Kidney (tissue), 14 donors: Measurements from ENCODE around the gene SLC9A6. TPM values are rescaled to one million over a fixed set of nuclear protein-coding genes. Genes with fewer than 3 reads are reported as not detected.

Experiments
- DNase-seq, 5 donors: peaks; one replicate each; pipeline ENCODE4 v3.0.0-alpha.2; 2013 to 2020
- FAIRE-seq: peaks from 2 replicates; lab custom pipeline; 2012; peaks lifted over from hg19 to GRCh38; lab: Jason Lieb, UNC
- H3K27ac ChIP-seq, 2 donors: one replicate each; pipeline ENCODE4 v1.7.0; 2013; ENCODE audit warnings: low read depth in 2 of 2, low read length in 2 of 2, inconsistent platforms in 1 of 2
- H3K27me3 ChIP-seq: one replicate; pipeline ENCODE4 v1.7.1; 2013; ENCODE audit warnings: low read length, inconsistent platforms; ENCODE audit not compliant: control insufficient read depth, insufficient read depth
- H3K36me3 ChIP-seq, 3 donors: one replicate each; pipeline versions ENCODE4 v1.7.0 to v1.7.1; 2013; ENCODE audit warnings: low read length in 3 of 3, control low read depth in 1 of 3, inconsistent platforms in 1 of 3; ENCODE audit not compliant: insufficient read depth in 3 of 3, control insufficient read depth in 2 of 3
- H3K4me1 ChIP-seq, 3 donors: one replicate each; pipeline versions ENCODE4 v1.7.0 to v1.7.1; 2013; ENCODE audit warnings: low read length in 3 of 3, inconsistent platforms in 1 of 3, low read depth in 1 of 3; ENCODE audit not compliant: control insufficient read depth in 2 of 3, insufficient read depth in 2 of 3
- H3K4me3 ChIP-seq, 3 donors: one replicate each; pipeline versions ENCODE4 v1.7.0 to v1.8.1; 2013; ENCODE audit warnings: low read length in 3 of 3, control low read depth in 1 of 3, inconsistent platforms in 1 of 3
- H3K9ac ChIP-seq, 3 donors: one replicate each; pipeline versions ENCODE4 v1.7.0 to v1.7.1; 2013; ENCODE audit warnings: low read length in 3 of 3, control low read depth in 1 of 3, inconsistent platforms in 1 of 3
- H3K9me3 ChIP-seq, 3 donors: one replicate each; pipeline versions ENCODE4 v1.7.0 to v1.7.1; 2013; ENCODE audit warnings: low read length in 3 of 3, control low read depth in 1 of 3, inconsistent platforms in 1 of 3; ENCODE audit not compliant: control insufficient read depth in 2 of 3, insufficient read depth in 1 of 3
- intact Hi-C: fragments of 100-400 bp; cut with DNase I; formaldehyde crosslinking; loops from one replicate; pipeline ENCODE4 v1.11.1; 2022
- polyA plus RNA-seq: library from polyadenylated mRNA; stranded (reverse); fragments of 350-450 nt; fragmentation: Illumina TruSeq; extraction: RNeasy Lipid Tissue Mini Kit (QIAGEN cat#74804); gene quantifications from one replicate; pipeline ENCODE4 v1.2.3, GENCODE V29; 2014; ENCODE audit warnings: low read depth, low replicate concordance; ENCODE audit not compliant: insufficient read depth
- total RNA-seq: library from RNA; stranded (reverse); fragmentation: NEBNext Ultra II Directional; extraction: Animal tissue kit (Norgen Biotek cat#: 25700); gene quantifications from one replicate; pipeline ENCODE4 v1.2.1, GENCODE V29; 2021
- TF ChIP-seq, protein P1 (sequence below): IDR thresholded peaks from 3 replicates; pipeline ENCODE4 v1.5.1; 2012; ENCODE audit warnings: mild to moderate bottlenecking, moderate library complexity, borderline replicate concordance; ENCODE audit not compliant: insufficient read depth; ENCODE audit errors: extremely low read depth
- donor health status: control.
- donor health status: control.
- donor health status: control.
- donor health status: control.
- donor health status: control.
- donor health status: DM: yes; HTN: yes; CAD: no.
- donor health status: Normal renal cell carcinoma (clear cell type).

SLC9A6 gene
- total and polyA plus RNA-seq, 2 donors from 2014 or later: 7.2 to 14.1 TPM

DNA sequence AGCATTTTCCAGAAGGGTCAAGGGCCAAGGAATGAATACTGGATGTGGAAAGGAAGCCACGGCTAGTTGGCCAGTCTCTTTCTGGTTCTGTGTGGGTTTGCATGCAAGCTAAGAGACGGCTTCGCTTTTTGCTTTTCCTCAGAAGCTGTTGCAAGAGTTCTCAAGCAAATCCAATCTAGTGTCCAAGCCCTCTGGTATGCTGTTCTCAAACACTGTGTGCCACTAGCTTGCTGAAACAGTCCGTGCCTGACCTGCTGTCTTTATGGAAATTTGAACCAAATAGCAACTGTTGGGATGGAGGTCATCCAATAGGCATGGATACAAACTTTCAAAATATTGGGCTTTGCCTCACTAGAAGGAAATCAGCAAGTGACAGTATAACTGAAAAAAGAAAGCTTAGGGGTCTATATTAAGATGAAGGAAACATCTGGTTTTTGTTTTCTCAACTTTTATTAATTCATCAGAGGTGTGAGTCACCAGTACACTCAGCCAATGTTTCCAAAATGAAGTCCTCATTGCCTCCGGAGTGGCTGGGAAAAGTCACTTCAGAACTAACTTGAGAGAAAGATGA, 70.5 kb downstream of the SLC9A6 start:
- TF ChIP-seq, protein P1, sequence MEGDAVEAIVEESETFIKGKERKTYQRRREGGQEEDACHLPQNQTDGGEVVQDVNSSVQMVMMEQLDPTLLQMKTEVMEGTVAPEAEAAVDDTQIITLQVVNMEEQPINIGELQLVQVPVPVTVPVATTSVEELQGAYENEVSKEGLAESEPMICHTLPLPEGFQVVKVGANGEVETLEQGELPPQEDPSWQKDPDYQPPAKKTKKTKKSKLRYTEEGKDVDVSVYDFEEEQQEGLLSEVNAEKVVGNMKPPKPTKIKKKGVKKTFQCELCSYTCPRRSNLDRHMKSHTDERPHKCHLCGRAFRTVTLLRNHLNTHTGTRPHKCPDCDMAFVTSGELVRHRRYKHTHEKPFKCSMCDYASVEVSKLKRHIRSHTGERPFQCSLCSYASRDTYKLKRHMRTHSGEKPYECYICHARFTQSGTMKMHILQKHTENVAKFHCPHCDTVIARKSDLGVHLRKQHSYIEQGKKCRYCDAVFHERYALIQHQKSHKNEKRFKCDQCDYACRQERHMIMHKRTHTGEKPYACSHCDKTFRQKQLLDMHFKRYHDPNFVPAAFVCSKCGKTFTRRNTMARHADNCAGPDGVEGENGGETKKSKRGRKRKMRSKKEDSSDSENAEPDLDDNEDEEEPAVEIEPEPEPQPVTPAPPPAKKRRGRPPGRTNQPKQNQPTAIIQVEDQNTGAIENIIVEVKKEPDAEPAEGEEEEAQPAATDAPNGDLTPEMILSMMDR: no peak
- H3K27me3 ChIP-seq: no peaks in the 10 kb centered on the region
- no peak overlapping the region for H3K9ac ChIP-seq
- no peak for DNase-seq
- FAIRE-seq: no peak
- intact Hi-C loops: no loop called here
- no peaks in the 10 kb centered on the region for H3K4me1 ChIP-seq
- no peaks in the 10 kb centered on the region for H3K9me3 ChIP-seq
- H3K27ac ChIP-seq: no peak overlapping the region
- no peak overlapping the region for H3K4me3 ChIP-seq
- no peaks in the 10 kb centered on the region for H3K36me3 ChIP-seq

DNA sequence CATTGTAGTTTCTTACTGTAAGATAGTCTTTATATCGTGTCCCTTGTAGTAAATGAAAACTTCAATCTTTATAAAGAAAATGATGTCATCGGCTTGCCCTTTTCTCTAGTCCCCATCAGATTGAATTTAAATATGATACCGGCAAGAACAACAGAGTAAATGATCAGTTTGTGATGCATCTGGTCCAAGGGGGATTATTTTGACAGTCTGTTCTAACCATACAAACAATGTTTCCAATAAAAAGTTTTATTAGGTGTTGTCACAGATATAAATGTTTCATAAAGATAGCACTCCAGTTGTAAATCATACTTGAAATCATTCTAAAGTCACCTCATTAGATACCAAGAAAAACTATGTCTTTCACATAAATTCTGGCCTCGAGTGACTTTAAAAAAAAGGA, 72.3 kb downstream of the SLC9A6 start:
- Histone ChIP-seq H3K27ac (no peak overlapping the region), H3K9me3 (no peaks in the 10 kb centered on the region), H3K4me1 (no peaks in the 10 kb centered on the region), H3K27me3 (no peaks in the 10 kb centered on the region), H3K9ac (no peak overlapping the region), H3K36me3 (no peaks in the 10 kb centered on the region), H3K4me3 (no peak overlapping the region)
- FAIRE-seq: no peak
- TF ChIP-seq, protein P1: no peak
- intact Hi-C loops: no loop called here
- DNase-seq: no peak

DNA sequence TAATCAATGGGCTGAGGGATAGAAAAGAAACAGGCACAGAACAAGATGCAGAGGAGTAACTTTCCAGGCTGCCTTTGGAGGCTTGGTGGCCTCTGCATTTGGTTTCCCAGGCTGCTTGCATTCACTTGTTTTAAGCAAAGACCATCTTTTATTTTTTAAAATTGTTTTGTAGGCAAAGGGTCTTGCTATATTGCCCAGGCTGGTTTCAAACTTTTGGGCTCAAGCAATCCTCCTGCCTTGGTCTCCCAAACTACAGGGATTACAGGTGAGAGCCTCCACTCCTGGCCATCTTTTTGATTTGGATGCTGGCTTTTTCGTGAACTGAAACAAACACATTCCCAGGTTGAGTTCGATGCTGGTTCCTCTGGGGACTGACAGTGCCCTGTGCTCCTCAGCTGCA, 74.1 kb downstream of the SLC9A6 start:
- FAIRE-seq (no peak), DNase-seq (no peak)
- Histone ChIP-seq H3K27me3 (no peaks in the 10 kb centered on the region), H3K4me3 (no peak overlapping the region), H3K4me1 (no peaks in the 10 kb centered on the region), H3K27ac (no peak overlapping the region), H3K9ac (no peak overlapping the region), H3K36me3 (no peaks in the 10 kb centered on the region), H3K9me3 (no peaks in the 10 kb centered on the region)
- intact Hi-C loops: no loop called here
- TF ChIP-seq, protein P1: no peak

DNA sequence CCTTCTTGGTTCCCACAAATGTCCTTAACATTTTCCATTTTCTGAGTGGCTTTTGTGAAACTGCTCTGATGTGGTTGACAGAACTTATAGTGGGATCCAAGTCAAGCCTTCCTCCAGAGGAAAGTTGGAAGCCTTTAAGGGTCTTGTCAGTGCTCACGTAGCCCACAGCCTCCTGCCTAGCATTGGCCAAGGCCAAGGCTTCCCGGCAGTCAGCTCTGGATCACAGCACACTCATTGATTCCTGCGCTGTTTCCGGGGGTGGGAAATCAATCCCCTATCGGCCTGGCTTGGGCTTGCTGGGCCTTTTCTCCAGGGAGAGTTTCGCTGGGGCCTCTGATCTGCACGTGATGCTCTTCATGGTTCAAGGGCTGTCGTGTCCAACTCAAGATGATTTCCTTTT, 76.1 kb downstream of the SLC9A6 start:
- no peak overlapping the region for H3K4me3 ChIP-seq
- TF ChIP-seq, protein P1: no peak
- H3K36me3 ChIP-seq: no peaks in the 10 kb centered on the region
- intact Hi-C loops: no loop called here
- FAIRE-seq (no peak), DNase-seq (no peak)
- no peaks in the 10 kb centered on the region for H3K27me3 ChIP-seq
- H3K9ac ChIP-seq: no peak overlapping the region
- H3K9me3 ChIP-seq: no peaks in the 10 kb centered on the region
- no peaks in the 10 kb centered on the region for H3K4me1 ChIP-seq
- no peak overlapping the region for H3K27ac ChIP-seq
